Measurements from ENCODE around the gene AGPAT4.
"Not testable (repeated sequence)": the region's sequence is repeated elsewhere in the genome, so short reads cannot be mapped to it uniquely, and the experiment has no call there.

Gene AGPAT4

GRCh38 chr6:161227004-161227960, 46.6 kb downstream of the AGPAT4 start:
- no peak for DNase-seq (ENCODE audit: low read depth)

- DNase-seq (ENCODE audit: low read depth): no peak
Observed at GRCh38 chr6:161226009-161226964, 47.6 kb downstream of the AGPAT4 start.

GRCh38 chr6:161225681-161226008, 48.2 kb downstream of the AGPAT4 start:
- DNase-seq (ENCODE audit: low read depth): no peak

- DNase-seq (ENCODE audit: low read depth): not testable (repeated sequence)
Observed at GRCh38 chr6:161224951-161225680, 48.7 kb downstream of the AGPAT4 start.

GRCh38 chr6:161223646-161224045, 50.2 kb downstream of the AGPAT4 start:
- DNase-seq (ENCODE audit: low read depth): no peak

- no peak for DNase-seq (ENCODE audit: low read depth)
Observed at GRCh38 chr6:161222706-161223234, 51.1 kb downstream of the AGPAT4 start.

GRCh38 chr6:161220346-161220745, 53.5 kb downstream of the AGPAT4 start:
- DNase-seq (ENCODE audit: low read depth): no peak

GRCh38 chr6:161219680-161220079, 54.2 kb downstream of the AGPAT4 start:
- no peak for DNase-seq (ENCODE audit: low read depth)

GRCh38 chr6:161218222-161218621, 55.6 kb downstream of the AGPAT4 start:
- no peak for DNase-seq (ENCODE audit: low read depth)

- no peak for DNase-seq (ENCODE audit: low read depth)
Observed at GRCh38 chr6:161217628-161218027, 56.2 kb downstream of the AGPAT4 start.

GRCh38 chr6:161216616-161217205, 57.1 kb downstream of the AGPAT4 start:
- no peak for DNase-seq (ENCODE audit: low read depth)

GRCh38 chr6:161215876-161216615, 57.8 kb downstream of the AGPAT4 start:
- DNase-seq (ENCODE audit: low read depth): no peak

GRCh38 chr6:161215193-161215592, 58.7 kb downstream of the AGPAT4 start:
- DNase-seq (ENCODE audit: low read depth): no peak

GRCh38 chr6:161214722-161215121, 59.1 kb downstream of the AGPAT4 start:
- no peak for DNase-seq (ENCODE audit: low read depth)

GRCh38 chr6:161212902-161213301, 61.0 kb downstream of the AGPAT4 start:
- DNase-seq (ENCODE audit: low read depth): no peak

GRCh38 chr6:161211380-161212035, 62.4 kb downstream of the AGPAT4 start:
- no peak for DNase-seq (ENCODE audit: low read depth)

- no peak for DNase-seq (ENCODE audit: low read depth)
Observed at GRCh38 chr6:161210857-161211256, 63.0 kb downstream of the AGPAT4 start.

GRCh38 chr6:161207200-161207599, 66.7 kb downstream of the AGPAT4 start:
- no peak for DNase-seq (ENCODE audit: low read depth)

- no peak for DNase-seq (ENCODE audit: low read depth)
Observed at GRCh38 chr6:161204866-161205557, 68.8 kb downstream of the AGPAT4 start.

All from stimulated activated CD4-positive, alpha-beta T cell treated with anti-CD3 and anti-CD28 coated beads, Interleukin-2, amount 100 ng/mL, for 4 hours (primary cell).